Adrenal gland (tissue), 5 donors: ENCODE data around the gene ARHGEF17.

Source experiments
- POLR2A ChIP-seq, 2 donors: fragments of 450-650 bp; IDR thresholded peaks; one replicate each; pipeline ENCODE4 v1.6.1; 2017; ENCODE audit warnings: antibody characterized with exemption in 2 of 2, mild to moderate bottlenecking in 2 of 2, moderate library complexity in 1 of 2
- TF ChIP-seq, protein P1 (sequence below), 6 experiments: fragments of 450-650 bp in 4 of 6; fragments of 200-600 bp in 2 of 6; sonication (generic) in 1 of 6; IDR thresholded peaks; 1 replicate in 5 of 6; 2 replicates in 1 of 6; pipeline versions ENCODE4 v1.5.1 to v1.8.0; 2016 to 2021; ENCODE audit warnings: antibody characterized with exemption in 6 of 6, mild to moderate bottlenecking in 2 of 6, moderate library complexity in 1 of 6
- donor health status: DM: no; HTN: no; CAD: no.

DNA sequence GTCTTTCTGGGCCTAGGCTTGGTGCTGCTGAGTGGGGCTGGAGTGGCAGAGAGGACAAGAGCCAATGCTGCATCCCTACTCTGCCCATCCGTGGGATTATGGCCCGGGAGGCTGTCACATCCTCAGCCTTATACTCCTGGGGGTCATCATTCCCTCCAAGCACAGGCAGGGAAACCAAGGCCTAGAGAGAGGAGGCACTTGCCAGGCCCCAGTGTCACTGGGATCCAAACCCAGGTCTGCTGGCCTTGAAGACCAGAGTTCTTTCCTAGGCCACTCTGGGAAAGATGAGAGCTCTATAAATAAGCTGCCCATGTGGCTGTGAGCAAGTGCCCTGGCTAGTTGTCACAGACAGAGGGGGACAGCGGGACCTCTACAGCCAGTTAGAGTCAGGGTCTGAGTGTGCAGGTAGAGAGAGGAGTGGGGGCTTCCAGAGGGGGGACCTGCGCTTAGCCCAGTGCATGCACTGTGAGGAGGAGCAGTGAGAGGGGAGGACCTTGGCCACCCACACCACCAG, 72.9 kb downstream of the ARHGEF17 start:
- TF ChIP-seq, protein P1, sequence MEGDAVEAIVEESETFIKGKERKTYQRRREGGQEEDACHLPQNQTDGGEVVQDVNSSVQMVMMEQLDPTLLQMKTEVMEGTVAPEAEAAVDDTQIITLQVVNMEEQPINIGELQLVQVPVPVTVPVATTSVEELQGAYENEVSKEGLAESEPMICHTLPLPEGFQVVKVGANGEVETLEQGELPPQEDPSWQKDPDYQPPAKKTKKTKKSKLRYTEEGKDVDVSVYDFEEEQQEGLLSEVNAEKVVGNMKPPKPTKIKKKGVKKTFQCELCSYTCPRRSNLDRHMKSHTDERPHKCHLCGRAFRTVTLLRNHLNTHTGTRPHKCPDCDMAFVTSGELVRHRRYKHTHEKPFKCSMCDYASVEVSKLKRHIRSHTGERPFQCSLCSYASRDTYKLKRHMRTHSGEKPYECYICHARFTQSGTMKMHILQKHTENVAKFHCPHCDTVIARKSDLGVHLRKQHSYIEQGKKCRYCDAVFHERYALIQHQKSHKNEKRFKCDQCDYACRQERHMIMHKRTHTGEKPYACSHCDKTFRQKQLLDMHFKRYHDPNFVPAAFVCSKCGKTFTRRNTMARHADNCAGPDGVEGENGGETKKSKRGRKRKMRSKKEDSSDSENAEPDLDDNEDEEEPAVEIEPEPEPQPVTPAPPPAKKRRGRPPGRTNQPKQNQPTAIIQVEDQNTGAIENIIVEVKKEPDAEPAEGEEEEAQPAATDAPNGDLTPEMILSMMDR (IDR thresholded peaks at IDR 0.05) = no peak
- no peak for TF ChIP-seq POLR2A (IDR thresholded peaks at IDR 0.05)
